Kasumi-1 (cell line): ENCODE measurements around the gene BTBD16.

Source experiments
- DNase-seq, 2 experiments: peaks; one replicate each; lab custom pipeline; 2025; lab: John Stamatoyannopoulos, UW

Gene BTBD16

DNA sequence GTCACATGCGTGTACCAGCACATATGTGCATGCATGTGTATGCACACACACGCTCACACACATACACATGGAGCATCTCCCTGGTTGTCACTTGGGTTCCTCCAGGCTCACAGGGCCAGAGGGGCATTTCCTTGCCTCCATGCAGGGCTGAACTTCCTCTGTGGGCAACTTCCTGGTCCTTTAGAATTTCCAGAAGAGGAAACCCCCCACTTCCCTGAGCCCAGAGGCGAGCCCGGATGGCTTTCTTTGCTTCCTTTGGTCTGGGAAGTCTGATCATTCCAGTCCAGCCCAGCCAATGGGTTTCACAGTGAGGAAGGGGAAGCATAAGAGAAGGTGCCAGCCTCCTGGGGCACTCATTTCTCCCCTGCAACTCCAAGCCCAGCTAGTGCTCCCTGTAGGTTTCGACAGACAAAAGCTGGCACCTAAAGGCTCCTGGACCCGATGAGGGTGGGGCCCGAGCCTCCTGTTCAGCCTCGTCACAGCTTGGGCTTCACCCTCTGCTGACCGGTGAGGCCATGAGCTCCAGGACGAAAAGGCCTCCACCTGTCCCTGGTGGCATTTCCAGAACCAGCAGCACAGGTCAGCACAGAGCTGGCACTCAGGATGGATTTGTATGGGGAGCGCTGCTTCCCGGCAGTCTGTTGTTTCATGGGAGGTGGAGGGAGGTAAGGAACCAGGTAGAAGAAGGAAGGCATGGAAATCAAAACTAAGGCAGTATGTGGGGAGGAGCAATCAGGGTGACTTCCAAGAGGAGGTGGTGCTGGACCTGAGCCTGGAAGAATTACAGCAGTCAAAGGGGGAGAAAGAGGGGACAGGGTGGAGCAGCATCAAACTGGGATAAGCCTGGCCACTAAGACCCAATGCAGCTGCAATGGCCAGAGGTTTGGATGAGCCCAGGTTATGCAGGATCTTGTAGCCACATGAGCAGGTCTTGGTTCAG lies 23.7 kb downstream of the BTBD16 start:
- no peak for DNase-seq

DNA sequence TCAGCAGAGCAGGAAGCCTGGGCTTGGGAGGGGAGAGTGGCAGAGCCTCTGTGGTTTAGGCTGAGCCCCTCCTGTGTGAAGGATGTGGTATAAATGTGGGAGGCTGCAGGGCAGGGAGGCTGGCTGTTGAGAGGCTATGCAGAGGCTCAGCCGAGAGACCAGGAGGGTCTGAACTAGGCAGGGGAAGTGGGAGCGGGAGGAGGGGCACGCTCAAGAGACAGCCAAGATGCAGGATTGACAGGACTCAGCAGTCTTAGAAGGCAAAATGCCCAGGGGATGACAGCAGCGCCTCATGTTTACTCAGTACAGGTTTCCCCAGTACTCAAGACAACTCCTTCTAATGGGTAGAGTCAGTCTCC lies 24.3 kb downstream of the BTBD16 start:
- DNase-seq, result no peak

DNA sequence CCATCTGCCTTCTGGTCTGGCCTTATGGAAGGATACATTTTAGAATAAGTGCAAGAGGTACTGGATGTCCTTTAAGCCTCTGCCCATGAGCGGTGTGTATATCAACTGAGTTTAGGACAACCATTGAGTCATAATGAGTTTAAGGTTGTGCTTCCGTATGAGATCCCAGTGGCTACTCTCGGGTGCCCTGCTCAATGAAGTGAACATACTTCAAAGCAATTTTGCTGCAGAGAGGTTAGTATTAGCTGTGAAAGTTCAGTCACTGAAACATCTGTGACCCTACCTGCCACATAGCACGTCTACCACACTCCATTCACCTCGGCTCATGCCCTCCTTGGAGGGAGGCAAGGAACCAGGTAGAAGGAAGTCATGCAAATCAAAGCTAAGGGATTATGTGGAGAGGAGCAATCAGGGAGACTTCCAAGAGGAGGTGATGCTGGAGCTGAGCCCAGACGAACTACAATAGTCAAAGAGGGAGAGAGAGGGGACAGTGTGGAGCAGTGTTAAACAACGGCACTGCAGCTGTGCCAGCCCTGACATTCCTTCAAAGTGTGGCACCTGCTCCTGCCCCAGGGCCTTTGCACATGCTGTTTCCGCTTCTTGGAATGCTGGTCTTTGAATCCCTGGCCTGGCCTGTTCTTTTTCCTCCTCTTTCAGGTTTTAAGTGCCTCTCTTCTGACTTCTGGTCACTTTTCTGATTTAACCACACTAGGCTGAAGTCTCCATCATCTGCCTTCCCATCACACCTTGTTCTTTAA lies 25.4 kb downstream of the BTBD16 start:
- DNase-seq, result no peak

DNA sequence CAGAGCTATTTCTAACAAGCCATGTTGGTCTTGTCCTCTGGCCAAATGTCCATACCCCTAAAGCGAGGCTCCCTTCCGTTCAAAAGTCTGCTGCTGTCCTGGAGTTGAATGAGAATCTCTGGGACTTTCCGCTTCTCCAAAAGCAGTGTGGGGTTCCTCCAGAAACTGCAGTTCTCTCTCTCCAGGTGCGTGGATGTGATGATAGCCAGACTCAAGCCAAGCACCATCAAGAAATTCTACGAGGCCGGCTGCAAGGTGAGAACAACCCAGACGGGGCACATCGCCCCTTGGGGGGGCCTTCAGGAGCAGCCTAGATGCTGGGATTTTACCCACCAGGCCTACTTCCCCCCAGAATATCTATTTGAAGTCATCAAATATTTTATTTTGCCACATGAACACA lies 26.5 kb downstream of the BTBD16 start:
- no peak for DNase-seq

DNA sequence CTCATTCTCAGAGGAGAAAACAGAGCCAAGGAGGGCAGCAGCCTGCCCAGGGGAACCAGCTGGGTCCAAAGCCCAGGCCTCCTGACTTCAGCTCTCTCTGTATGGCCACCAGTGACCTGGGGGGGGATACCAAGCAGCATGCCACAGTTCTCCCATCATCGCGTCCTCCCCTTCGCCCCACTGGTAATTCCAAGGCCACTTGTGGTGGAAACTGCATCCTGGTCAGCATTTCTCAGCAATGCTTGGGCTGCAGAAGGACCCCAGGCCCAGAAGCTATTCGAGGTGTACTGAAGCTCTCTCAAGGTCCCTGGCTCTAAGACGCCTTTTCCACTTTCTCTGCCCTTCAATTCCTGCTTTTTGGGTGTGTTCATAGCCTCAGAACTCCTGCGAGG lies 27.1 kb downstream of the BTBD16 start:
- DNase-seq, result no peak

DNA sequence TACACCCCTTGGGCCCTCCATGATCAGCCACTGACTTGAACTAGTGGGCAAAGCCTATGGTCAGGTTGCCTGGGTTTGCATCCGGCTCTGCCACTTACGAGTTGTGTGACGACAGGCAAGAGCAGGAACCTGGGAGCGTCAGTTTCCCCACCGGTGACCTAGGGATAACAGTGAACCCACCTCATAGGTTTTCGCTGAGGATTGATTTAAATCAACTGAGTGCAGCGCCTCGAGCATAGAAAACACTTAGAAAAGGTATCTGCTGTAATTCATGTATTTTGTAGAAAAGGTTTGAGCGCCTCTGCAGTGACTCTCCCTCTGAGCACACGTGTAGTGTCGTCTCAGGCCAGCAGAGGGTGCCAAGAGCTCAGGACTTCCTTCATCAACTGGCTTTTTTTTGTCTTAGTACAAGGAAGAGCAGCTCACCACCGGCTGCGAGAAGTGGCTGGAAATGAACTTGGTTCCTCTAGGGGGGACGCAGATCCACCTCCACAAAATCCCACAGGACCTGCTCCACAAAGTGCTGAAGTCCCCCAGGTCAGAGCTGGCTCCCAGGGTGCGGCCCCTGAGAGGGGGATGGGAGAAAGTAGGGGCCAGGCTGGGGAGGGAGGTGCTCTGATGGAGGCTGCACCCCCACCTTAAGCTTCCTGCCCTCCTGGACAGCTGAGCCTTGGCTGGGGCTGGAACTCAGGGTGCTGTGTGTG lies 27.7 kb downstream of the BTBD16 start:
- peak; percentile 89 to 94 for DNase-seq

DNA sequence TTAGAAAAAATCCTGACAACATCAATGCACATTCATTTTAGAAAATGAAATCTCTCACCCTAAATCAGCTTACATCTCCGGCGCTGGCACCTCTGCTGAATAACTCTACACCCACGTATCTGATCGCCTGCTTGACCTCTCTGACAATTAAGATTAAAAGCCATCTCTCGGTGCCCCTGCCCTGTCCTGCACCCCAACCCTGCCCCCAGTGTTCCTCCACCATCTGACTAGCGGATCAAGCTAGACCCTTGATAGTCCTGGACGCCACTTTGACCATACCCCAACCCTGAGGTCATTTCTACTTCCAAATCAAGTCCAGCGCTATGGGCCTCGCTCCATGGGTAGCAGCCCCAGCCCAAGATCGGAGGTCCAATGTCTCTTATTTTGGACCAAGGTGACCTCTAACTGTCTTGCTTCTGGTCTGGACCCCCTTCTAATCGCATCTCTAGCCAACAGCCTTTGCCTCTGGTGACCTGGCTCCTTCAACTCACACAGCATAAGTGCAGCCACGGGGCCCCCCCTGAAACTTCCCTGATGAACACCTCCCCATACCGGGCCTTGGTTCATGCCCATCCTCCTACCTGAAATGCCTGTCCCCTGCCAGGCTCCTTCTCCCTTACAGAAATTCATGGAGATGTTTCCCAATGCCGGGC lies 28.5 kb downstream of the BTBD16 start:
- no peak for DNase-seq

DNA sequence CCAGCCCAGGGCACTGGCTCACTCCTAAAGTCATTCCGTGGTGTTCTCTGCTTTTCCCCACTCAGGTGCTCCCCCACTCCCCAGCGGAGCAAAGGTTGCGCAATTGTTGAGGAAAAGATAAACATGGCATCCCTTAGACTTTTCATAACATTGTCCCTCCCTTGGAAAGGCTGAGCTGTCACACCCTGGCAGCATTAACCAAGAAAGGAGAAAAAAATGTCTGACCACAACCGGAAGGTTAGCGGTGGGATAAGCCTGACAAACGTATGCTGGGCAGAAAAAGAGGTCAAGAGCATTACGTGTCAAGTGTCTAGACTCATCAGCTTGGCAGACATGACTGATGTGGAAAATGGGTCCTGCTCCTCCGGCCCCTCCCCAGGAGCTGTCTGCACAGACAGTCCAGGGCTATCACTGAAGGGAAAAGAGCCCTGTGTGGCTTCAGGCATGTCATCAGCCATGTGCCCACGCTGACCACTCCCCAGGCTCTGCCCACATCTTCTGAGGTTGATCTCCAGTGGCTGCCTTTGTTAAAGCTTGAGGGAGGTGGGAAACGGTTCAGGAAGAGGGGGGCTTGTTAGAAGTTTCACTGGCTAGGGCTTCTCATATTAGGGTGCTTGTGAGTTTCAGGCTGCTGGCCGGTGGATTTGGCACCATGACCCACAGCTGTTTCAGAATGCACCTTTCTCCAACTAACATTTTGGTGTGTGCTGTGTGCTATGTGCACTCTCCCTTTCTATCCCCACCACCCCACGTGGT lies 30.1 kb downstream of the BTBD16 start:
- DNase-seq, result no peak

DNA sequence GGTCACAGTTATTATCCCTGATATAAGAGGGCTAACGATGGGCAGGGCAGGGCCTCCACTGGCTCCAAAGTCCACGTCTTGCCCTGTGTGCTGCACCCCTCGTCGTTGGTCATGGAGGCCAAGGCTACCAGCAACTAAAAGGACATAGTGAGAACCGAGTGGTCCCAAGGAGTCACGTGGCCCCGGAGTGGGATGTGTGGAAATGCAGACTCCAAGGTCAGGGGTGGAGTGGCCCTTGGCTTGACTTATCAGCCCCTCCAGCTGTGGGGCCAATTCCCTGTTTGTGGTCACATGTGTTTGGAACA lies 30.7 kb downstream of the BTBD16 start:
- DNase-seq, result no peak

DNA sequence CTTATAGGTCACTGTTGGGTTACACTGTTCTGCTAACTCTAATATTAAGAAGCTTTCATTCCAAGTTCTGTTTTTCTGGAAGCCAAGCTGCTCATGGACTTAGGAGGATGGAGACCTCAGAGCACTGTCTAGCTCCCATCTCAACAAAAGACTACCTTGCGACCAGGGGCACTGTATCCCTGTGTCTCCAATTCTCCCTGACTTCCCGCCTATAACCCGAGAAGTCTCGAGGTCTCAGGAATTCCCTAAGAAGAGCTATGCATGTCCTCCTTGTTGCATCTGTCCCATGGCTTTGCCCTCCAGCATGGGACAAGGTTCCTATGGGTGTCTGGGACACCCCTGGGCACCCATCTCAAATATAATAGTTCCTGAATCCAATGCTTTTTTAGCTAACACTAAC lies 31.2 kb downstream of the BTBD16 start:
- DNase-seq, result no peak

DNA sequence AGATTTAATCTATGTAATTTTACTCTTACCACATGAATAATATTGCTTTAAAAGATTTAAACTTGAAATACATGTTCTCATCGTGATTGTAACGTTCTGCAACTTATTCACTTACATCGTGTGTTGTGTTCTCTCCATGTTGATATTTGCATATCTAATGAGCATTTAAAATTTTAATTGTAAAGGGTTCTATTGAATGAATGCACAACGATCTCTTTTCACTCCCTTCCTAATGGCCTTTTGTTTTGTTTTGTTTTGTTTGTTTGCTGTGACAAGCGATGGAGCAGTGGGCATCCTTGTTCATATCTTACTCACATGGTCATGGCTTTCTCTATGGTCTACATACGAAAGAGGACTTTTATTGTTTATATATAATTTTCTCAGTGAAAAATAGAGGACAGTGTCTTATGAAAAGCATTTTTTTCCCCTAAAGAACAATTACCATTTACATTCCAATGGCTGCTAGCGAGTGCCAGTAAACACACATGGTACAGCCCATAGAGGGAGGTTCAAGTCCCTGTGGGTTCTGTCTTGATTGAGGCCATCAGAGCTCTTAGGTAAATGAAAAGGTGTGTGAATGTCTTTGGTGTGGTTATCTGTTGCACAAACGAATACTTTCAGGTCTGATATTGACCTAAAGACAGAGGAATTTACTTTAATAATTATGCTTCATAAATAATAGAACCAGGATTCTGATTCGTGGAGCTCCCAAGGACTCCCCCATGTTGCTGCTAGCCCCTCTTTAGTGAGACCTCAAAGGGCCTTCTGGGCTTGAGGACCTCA lies 32.4 kb downstream of the BTBD16 start:
- no peak for DNase-seq

DNA sequence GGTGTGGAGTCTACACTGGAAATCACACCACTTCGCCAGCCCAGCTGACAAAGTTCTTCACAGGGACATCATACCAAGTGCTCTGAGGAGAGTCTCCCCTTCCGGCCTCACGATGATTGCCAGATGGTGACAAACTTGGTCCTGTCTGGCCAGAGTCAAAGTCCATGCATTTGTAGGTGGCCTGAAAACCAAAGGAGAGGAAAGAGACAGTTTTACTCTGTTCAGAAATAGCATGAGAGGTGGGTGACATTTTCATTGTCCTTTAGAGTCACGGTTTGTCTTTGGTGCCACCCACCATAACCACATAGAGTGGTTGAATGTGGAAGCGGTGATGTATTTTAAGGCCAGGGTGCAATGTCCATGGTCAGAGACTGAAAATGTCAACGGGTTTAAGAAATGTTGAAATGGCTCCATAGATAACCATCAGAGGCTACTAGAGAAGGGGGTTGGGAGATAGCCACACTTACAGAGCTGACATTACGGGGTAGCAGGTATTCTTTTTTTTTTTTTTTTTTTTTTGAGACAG lies 33.0 kb downstream of the BTBD16 start:
- no peak for DNase-seq

DNA sequence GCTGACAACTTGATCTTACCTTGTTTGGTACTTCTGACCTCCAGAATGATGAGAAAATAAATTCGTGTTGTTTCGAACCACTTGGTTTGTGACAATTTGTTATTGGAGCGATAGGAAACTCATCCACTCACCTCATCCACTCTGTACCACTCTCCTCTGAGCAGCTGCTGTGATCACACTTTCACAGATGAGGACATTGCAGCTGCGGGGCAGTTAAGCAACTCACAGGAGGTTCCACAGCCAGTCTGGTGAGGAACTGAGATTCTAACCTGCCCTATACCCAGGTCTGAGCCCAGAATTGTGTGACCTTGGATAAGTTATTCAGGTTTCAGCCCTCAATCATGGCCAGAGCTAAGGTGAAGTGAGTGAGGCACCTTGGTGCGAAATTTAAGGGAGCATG lies 35.2 kb downstream of the BTBD16 start:
- DNase-seq, result no peak

DNA sequence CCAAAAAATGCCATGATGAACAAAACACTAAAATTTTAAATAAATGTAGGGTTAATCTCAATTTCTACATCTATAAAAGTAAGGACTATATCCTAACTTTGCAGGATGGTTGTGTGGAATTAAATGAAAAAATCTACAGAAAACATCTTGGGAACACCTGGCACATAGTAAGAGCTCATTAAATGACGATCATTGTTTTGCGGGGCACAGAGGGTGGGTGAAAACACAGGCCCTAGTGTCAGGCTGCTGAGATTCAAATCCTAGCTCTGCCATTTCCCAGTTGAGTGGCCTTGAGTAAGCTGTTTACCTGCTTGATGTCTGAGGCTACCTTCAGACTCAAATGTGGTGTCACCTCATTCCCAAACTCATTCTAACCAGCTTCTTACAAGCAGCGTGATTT lies 35.6 kb downstream of the BTBD16 start:
- no peak for DNase-seq

DNA sequence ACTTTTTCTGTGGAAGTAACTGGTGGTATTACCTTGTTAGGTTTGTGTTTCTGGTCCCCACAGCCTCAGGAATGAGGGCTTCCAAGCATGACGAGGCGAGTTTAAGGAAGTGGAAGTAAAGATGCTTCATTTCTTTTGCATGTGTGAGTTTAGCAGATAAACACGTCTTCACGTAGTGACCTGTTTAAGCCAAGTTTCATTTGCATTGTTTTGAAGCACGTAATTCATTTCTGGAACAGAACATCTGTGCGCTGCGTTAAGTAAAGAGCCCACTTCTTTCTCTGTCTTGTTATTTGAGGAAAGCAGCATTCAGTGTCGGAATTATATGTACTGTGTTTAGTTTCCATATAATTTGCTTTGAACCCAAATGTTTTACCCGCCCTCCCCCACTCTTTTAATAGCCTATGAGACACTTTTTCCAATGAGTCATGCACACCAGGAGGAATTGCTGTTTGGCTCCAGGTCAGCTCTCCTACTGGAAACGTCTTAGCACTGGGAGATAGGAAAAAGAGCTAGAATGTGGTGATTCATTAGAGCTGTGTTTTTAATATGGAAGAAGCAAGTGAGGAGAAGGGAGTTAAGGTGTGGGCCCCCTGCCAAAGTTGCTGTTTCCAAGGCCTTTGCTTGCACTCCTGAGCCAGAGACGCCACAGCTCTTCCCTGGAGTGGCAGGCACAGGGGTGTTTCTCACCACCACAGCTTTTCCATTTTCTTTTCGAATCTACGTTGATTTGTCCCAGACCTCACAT lies 36.7 kb downstream of the BTBD16 start:
- DNase-seq, result no peak

DNA sequence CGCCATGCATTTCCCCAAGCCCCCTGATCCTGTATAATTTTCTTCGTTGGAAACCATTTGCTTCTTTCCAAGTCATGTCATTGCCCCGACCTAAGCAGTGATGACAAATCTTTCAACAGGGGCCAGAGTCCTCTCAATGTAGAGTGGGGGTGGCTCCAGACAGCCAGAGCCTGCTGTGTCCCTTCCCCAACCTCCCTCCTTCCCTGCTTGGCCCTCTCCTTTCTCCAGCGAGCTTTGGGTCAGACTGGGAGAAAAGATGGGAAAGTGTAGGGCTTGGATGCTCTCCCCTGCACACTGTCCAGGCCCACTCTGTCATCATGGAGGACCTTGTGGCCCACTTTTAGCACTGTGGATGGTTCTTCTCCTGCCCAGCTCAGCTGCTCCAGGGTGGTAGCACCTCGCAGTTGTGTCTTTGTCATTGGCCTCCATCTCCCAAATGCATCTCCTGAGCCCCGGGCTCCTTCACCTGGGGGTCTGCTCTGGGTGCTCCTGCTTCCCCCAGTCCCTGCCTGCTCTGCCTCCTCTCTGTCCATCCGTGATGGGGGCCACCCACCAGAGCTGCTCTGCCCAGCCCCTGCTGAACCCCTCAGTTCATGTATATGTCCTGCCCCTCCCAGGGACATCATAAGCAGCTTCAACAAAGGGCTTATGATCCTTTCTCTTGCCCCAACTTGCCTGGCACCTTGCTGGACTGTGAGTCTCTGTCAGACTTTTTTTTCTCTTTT lies 37.5 kb downstream of the BTBD16 start:
- no peak for DNase-seq

DNA sequence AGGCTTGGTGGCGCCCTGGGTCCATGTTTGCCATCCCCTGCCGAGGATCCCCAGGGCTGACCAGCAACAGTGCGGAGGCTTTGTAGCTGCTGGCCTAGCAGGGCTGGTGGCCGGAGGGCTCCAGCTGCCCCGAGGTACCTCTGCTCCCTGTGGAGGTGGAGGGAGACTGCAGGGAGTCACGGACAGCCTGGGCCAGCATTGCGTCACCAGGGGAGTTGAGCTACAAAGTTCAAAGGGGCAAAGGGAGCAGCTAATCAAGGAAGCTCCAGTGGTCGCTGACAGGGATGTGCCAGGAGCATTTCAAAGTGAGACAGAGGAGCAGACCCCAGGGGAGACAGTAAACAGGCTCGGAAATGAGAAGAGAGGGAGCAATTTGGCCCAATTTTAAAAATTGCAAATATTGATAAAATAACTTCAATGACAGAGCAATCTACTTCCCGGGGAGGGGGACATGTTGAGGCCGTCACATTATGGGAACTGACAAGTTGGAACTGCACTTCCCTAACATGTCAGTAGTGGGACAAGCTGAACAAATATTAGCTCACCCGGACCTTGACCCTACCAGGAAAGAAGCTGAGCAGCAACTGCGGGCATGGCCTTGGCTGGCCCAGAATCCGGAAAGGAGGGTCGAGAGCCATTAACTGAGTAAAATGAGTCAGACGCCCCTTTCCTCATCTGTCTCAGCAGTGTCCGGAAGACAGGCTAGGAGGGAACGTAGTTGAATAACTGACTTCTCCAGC lies 39.4 kb downstream of the BTBD16 start:
- DNase-seq, result no peak

DNA sequence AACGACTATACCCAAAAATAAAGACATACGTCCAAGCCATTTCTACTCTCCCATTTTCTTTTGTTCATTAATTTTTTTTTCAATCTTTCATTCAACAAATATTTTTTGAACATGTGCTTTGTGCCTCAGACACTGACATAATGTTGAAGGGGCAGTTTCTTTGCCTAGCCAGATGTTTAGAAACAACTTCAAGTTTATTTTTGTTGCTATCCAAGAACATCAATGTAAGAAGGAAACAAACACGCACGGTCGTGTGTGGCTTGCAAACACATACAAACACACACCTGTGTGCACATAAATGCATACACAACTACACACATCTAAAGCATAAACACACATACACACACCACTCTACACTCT lies 39.9 kb downstream of the BTBD16 start:
- DNase-seq, result no peak

DNA sequence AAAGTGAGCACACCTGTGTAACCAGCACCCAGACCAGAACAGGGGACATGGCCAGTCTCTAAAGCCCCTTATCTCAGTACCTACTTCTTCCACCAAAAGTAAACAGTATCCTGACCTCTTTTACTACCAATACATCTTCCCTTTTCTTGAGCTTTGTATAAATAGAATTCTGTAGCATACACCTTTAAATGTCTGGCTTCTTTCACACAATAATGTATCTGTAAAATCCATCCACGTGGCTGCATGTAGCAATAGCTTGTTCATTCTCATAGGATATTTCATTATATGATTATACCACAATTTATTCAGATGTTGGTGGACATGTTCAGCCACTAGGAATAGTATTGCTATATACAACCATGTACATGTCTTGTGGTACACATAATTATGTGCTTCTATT lies 40.6 kb downstream of the BTBD16 start:
- DNase-seq, result no peak
